A549 (cell line): ENCODE data around the gene RPL28. TPM values are rescaled to one million over a fixed set of nuclear protein-coding genes. Genes with fewer than 3 reads are reported as not detected.

Experiments used
- ATAC-seq, 2 experiments: fragments of 200-7000 bp in 1 of 2; fragments of >200 bp in 1 of 2; cut with Nextera tagmentation in 1 of 2; cut with Tn5 transposase in 1 of 2; 3 replicates each; pipeline versions ENCODE4 v1.8.0 to v1.9.1; 2018 to 2020; ENCODE audit warnings: mild to moderate bottlenecking in 1 of 2, moderate library complexity in 1 of 2
- CTCF ChIA-PET: fragments of 300-600 bp; sonication (Branson Sonifier 250); formaldehyde crosslinking; extraction: SDS; loops from one replicate; lab custom pipeline; 2021; ENCODE audit warnings: antibody characterized with exemption, inconsistent platforms; lab: Yijun Ruan, JAX
- POLR2A ChIA-PET: fragments of 350-600 bp; formaldehyde crosslinking; extraction: SDS; loops from one replicate; lab custom pipeline; 2021; ENCODE audit warnings: antibody characterized with exemption, inconsistent platforms; lab: Yijun Ruan, JAX
- DNase-seq, 2 experiments: peaks; one replicate each; pipeline versions ENCODE4 v3.0.0 to v3.0.0-alpha.2; 2011 to 2016; ENCODE audit warnings: low read depth in 1 of 2, low spot score in 1 of 2
- FAIRE-seq: peaks from 2 replicates; lab custom pipeline; 2011; peaks lifted over from hg19 to GRCh38; lab: Jason Lieb, UNC
- H3K27ac ChIP-seq, 2 experiments: fragments of >200 bp; sonication (Bioruptor Twin); formaldehyde crosslinking; 3 replicates each; pipeline ENCODE4 v1.5.1; 2016 to 2017
- H3K4me1 ChIP-seq: fragments of >200 bp; sonication (Bioruptor Twin); formaldehyde crosslinking; 3 replicates; pipeline ENCODE4 v1.6.1; 2016
- H3K4me2 ChIP-seq: fragments of >200 bp; sonication (Bioruptor Twin); formaldehyde crosslinking; 3 replicates; pipeline ENCODE4 v1.6.1; 2016
- H3K4me3 ChIP-seq: fragments of >200 bp; sonication (Bioruptor Twin); formaldehyde crosslinking; 3 replicates; pipeline ENCODE4 v1.5.1; 2016
- H3K9me3 ChIP-seq: fragments of >200 bp; sonication (Bioruptor Twin); formaldehyde crosslinking; 3 replicates; pipeline ENCODE4 v1.6.1; 2016
- BHLHE40 ChIP-seq: IDR thresholded peaks from 2 replicates; pipeline ENCODE4 v1.6.1; 2012; ENCODE audit warnings: low read depth, low read length, inconsistent platforms
- CEBPB ChIP-seq, 2 experiments: fragments of >200 bp in 1 of 2; sonication (Bioruptor Twin) in 1 of 2; formaldehyde crosslinking in 1 of 2; IDR thresholded peaks; 2 replicates each; pipeline ENCODE4 v1.6.1; 2012 to 2016
- EHF ChIP-seq: fragments of 250-450 bp; sonication (Bioruptor Pico); IDR thresholded peaks from 2 replicates; pipeline ENCODE4 v1.5.0; 2020; ENCODE audit warnings: mild to moderate bottlenecking
- NFE2L2 ChIP-seq: fragments of 150-350 bp; conservative IDR thresholded peaks from 2 replicates; pipeline ENCODE4 v1.6.1; 2014; ENCODE audit warnings: low read length
- NR3C1 ChIP-seq: fragments of >200 bp; sonication (Bioruptor Twin); formaldehyde crosslinking; IDR thresholded peaks from 3 replicates; pipeline ENCODE4 v1.6.1; 2017
- RARB ChIP-seq: fragments of 250-450 bp; sonication (Bioruptor Pico); IDR thresholded peaks from 2 replicates; pipeline ENCODE4 v1.8.0; 2021; ENCODE audit warnings: mild to moderate bottlenecking, moderate library complexity
- RCOR1 ChIP-seq: fragments of 150-350 bp; IDR thresholded peaks from 2 replicates; pipeline ENCODE4 v1.6.1; 2014; ENCODE audit warnings: antibody characterized with exemption, low read length, low read depth
- TP53 ChIP-seq: fragments of 250-450 bp; sonication (Bioruptor Pico); IDR thresholded peaks from 2 replicates; pipeline ENCODE4 v1.5.0; 2021; ENCODE audit warnings: mild to moderate bottlenecking, moderate library complexity
- ZC3H11A ChIP-seq: fragments of 450-650 bp; IDR thresholded peaks from 2 replicates; pipeline ENCODE4 v1.6.1; 2014; ENCODE audit warnings: antibody characterized with exemption, mild to moderate bottlenecking
- WGBS: methylation state at CpG from one replicate; pipeline ENCODE4 v1.1.6; 2017; ENCODE audit errors: missing lambda C conversion rate; 5-methylcytosine and 5-hydroxymethylcytosine counted together
- polyA plus RNA-seq, 4 experiments: library from polyadenylated mRNA; depleted of rRNA in 3 of 4; stranded (reverse); fragments of >200 nt; fragmentation: RNase III in 1 of 4; extraction: RNeasy Plus Mini Kit Qiagen cat#74134 plus additional on column Dnase treatment in 1 of 4; gene quantifications; 2 replicates in 3 of 4; 3 replicates in 1 of 4; pipeline ENCODE4 v1.2.3, GENCODE V29; 2011 to 2017
- TF ChIP-seq, protein P1 (sequence below): fragments of >200 bp; sonication (Bioruptor Twin); formaldehyde crosslinking; IDR thresholded peaks from 3 replicates; pipeline ENCODE4 v1.6.1; 2016
- TF ChIP-seq, protein P2 (sequence below): IDR thresholded peaks from 2 replicates; pipeline ENCODE4 v1.6.1; 2012

The RPL28 gene
- polyA plus RNA-seq, 2 of the 4 experiments (the other 2 are of a cell fraction), result 329 to 2,037 TPM

DNA sequence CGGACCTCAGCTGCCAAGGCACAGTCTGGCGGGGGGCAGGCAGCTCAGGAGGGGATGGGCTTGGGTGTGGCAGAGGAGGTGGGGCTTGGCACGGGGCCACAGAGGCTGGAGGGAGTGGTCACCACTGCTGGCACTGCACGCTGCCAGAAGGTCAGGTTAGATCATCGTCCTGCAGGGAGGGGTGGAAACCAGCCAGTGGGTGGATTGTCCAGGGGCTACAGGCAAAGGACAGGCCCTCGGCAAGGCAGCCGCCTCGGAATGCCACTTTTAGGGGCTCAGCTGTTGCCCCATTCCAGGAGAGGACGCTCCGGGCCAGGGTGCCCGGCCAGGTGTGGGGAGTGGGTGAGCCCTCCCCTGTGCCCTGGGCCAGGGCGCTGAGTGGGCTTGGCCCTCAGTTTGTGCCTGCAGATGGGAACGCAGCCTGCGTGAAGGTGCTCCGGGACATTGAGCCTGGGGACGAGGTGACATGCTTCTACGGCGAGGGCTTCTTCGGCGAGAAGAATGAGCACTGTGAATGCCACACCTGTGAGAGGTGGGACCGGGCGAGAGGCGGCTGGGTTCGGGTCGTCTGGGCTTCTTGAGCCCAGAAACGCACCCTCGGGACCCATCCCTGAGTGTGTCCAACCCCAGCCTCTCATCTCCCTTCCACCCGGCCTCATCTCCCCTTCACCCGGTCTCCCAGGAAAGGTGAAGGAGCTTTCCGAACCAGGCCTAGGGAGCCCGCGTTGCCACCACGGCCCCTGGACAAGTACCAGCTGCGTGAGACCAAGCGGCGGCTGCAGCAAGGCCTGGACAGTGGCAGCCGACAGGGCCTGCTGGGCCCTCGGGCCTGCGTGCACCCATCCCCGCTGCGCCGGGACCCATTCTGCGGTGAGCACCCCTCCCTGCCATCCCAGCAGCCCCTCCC, 39.7 kb upstream of the RPL28 start:
- WGBS, result 83% methylated on average over 43 of the region's 43 CpGs
- no peak for FAIRE-seq
- Histone ChIP-seq H3K27ac (peak overlapping the region in 1 of 2 experiments; percentile 61; a peak in 3 of 6 replicates), H3K4me1 (peaks cover 26% of the 10 kb centered on the region), H3K9me3 (no peaks in the 10 kb centered on the region), H3K4me3 (no peak overlapping the region), H3K4me2 (peak overlapping the region; percentile 11; the same call in 1 of the 3 replicates)
- POLR2A ChIA-PET, result interaction anchor here (1.0 kb wide), 1 partner anchor 62 kb away, joined by 4 read pairs; the partner anchor contains the start of gene UBE2S
- peak in 1 of 2 experiments; percentile 72 for DNase-seq
- CTCF ChIA-PET, result interaction anchor here (0.9 to 3.4 kb wide), 11 partner anchors 11 to 205 kb away, joined by 3 to 27 read pairs (median 5); partner anchors contain the start of genes DNAAF3 and TMEM238
- TF ChIP-seq RARB (CRISPR knock-in tag) (no peak), CEBPB (IDR thresholded peaks at IDR 0.05) (no peak), ZC3H11A (no peak), NR3C1 (no peak), RCOR1 (no peak), NFE2L2 (no peak), BHLHE40 (no peak), TP53 (CRISPR knock-in tag) (no peak)
- TF ChIP-seq, all 56 proteins: peak for 0
- ATAC-seq, result peak; percentile 5 to 31; a peak in 4 of 6 replicates

DNA sequence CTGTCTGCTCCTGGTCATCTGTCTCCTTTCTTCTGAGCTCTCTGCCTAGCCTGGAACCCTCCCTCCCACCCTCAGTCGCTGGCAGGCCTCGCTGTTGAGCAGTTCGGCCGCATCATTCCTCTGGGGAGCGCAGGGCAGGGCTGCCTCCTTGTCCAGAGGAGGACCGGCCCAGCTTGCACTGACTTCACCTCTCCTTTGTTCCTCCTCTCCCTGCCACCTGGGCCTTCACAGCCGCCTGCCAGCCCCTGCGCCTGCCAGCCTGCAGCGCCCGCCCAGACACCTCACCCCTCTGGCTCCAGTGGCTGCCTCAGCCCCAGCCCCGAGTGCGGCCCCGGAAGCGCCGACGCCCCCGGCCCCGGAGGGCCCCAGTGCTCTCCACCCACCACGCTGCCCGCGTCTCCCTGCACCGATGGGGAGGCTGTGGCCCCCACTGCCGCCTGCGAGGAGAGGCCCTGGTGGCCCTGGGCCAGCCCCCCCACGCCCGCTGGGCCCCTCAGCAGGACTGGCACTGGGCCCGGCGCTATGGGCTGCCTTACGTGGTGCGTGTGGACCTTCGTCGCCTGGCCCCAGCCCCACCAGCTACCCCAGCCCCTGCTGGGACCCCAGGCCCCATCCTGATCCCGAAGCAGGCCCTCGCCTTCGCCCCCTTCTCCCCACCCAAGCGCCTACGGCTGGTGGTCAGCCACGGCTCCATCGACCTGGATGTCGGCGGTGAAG, 38.8 kb upstream of the RPL28 start:
- no peaks in the 10 kb centered on the region for H3K9me3 ChIP-seq
- no peak for TF ChIP-seq EHF (CRISPR knock-in tag)
- TF ChIP-seq, protein P1, sequence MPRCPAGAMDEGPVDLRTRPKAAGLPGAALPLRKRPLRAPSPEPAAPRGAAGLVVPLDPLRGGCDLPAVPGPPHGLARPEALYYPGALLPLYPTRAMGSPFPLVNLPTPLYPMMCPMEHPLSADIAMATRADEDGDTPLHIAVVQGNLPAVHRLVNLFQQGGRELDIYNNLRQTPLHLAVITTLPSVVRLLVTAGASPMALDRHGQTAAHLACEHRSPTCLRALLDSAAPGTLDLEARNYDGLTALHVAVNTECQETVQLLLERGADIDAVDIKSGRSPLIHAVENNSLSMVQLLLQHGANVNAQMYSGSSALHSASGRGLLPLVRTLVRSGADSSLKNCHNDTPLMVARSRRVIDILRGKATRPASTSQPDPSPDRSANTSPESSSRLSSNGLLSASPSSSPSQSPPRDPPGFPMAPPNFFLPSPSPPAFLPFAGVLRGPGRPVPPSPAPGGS, result no peak
- WGBS, result 91% methylated on average over 19 of the region's 41 CpGs
- ChIA-PET CTCF (interaction anchor here (1.6 to 3.4 kb wide), 4 partner anchors 16 to 206 kb away, joined by 5 to 27 read pairs (median 9); no protein-coding TSS in a partner anchor), POLR2A (interaction anchor here (0.6 kb wide), 1 partner anchor 341 kb away, joined by 5 read pairs; no protein-coding TSS in a partner anchor)
- no peak overlapping the region for H3K4me3 ChIP-seq
- DNase-seq, result no peak
- ATAC-seq, result peak in 1 of 2 experiments; percentile 3; a peak in 2 of 6 replicates
- no peak for FAIRE-seq
- peaks cover 19% of the 10 kb centered on the region for H3K4me1 ChIP-seq
- H3K27ac ChIP-seq, result 0 out of 6 replicates have a peak overlapping the region, but pooled peaks of 1 of the 2 experiments have one; percentile 4
- no peak overlapping the region for H3K4me2 ChIP-seq

DNA sequence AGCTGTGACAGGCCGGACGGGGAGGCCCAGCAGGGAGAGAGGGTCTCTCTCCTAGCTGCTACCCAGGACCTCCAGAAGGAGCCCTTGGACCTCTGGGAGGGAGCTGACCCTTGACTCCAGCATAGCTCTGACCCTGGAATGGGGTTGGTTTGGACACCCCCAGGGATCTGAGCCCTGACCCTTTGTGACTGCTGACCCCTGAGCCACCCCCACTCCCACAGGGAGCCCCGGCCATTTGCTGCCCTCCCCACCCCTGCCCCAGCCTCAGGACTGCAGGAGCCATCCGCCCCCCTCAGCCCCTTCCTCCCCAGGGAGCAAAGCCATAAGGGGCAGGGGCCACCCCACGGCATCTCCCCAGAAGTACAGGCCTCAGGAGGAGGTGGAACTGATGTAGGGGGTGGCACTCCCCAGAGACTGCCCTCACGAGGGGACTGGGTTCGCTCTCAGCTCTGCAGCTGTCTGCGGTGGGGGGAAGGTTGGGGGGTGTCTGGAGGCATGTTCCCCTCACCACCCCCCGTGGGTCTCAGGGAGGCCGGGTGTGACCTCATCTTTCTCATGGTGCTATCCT, 38.2 kb upstream of the RPL28 start:
- CTCF ChIA-PET, result interaction anchor here (1.2 to 3.4 kb wide), 5 partner anchors 8 to 207 kb away, joined by 3 to 27 read pairs (median 5); partner anchors contain the start of gene KMT5C

DNA sequence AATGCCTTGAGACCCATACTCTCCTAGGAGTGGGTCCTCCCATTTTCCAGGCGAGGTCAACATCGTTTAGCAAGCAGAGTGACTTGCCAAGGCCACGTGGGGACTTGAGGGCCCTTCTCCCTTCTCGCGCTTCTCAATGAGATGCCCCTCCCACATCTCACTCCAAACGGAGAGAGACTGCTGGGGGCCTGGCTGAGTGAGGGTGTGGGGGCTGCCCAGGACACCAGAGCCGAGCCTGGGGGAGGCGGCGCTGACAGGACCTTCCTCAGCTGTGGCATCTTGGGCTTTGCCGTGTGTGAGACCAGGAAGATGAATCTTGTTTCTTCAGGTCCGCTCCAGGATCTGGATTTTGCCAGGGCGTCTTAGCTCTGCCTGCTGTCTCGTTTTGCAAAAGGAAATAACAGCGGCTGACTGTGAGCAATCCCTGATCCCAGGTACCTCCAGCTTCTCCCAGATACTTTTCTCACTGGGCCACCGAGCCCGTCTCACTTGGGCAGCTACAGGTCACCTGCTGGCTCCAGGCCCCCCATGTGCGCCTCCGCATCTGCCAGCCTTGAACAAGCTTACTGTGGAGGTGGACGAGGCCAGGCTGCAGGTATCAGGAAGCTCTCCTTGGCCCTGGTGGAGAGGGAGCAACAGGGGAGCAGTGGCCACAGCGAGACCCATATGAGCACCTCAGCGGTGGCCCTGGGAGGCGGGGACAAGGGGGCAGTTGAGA, 37.3 kb upstream of the RPL28 start:
- ChIA-PET CTCF (interaction anchor here (0.9 to 3.4 kb wide), 9 partner anchors 9 to 156 kb away, joined by 3 to 27 read pairs (median 4); partner anchors contain the start of genes KMT5C and TMEM238), POLR2A (interaction anchor here (0.8 to 1.5 kb wide), 3 partner anchors 9 to 59 kb away, joined by 3 to 6 read pairs (median 5); partner anchors contain the start of genes KMT5C and UBE2S)
- 82% methylated on average over 22 of the region's 22 CpGs for WGBS
- Histone ChIP-seq H3K9me3 (no peaks in the 10 kb centered on the region), H3K4me3 (no peak overlapping the region), H3K4me1 (peaks cover 23% of the 10 kb centered on the region), H3K4me2 (no peak overlapping the region), H3K27ac (no peak overlapping the region)
- FAIRE-seq (no peak), DNase-seq (no peak), ATAC-seq (no peak)
- TF ChIP-seq, protein P2, sequence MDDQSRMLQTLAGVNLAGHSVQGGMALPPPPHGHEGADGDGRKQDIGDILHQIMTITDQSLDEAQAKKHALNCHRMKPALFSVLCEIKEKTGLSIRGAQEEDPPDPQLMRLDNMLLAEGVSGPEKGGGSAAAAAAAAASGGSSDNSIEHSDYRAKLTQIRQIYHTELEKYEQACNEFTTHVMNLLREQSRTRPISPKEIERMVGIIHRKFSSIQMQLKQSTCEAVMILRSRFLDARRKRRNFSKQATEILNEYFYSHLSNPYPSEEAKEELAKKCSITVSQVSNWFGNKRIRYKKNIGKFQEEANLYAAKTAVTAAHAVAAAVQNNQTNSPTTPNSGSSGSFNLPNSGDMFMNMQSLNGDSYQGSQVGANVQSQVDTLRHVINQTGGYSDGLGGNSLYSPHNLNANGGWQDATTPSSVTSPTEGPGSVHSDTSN, result peak; percentile 15; the same call in 1 of the 2 replicates
- no peak for TF ChIP-seq RCOR1

More for the DNA sequence above, 38.2 kb upstream of the RPL28 start:
- no peak for TF ChIP-seq RARB (CRISPR knock-in tag)
- DNase-seq (no peak), ATAC-seq (no peak), FAIRE-seq (no peak)
- no peak overlapping the region for H3K4me2 ChIP-seq
- POLR2A ChIA-PET, result interaction anchor here (0.6 to 1.1 kb wide), 2 partner anchors 8 to 342 kb away, joined by 5 to 6 read pairs; no protein-coding TSS in a partner anchor
- H3K9me3 ChIP-seq, result no peaks in the 10 kb centered on the region
- no peak overlapping the region for H3K27ac ChIP-seq
- WGBS, result 78% methylated on average over 5 of the region's 10 CpGs
- no peak overlapping the region for H3K4me3 ChIP-seq
- peaks cover 18% of the 10 kb centered on the region for H3K4me1 ChIP-seq
